Endothelial cell of umbilical vein (primary cell): Measurements from ENCODE around the gene PTAFR. TPM values are rescaled to one million over a fixed set of nuclear protein-coding genes. Genes with fewer than 3 reads are reported as not detected.

Experiments used
- BruUV-seq: library from RNA; stranded (reverse); fragments of 400-500 nt; replicated peaks from 2 replicates; lab custom pipeline; 2021; lab: Mats Ljungman, UMichigan
- CTCF ChIA-PET: fragments of 300-600, 350-600 bp; sonication (Branson Sonifier 250); formaldehyde crosslinking; loops from one replicate; lab custom pipeline; 2021; ENCODE audit warnings: antibody characterized with exemption, inconsistent platforms; lab: Charles Lee
- POLR2A ChIA-PET: fragments of 300-600, 350-600 bp; sonication (Branson Sonifier 250); formaldehyde crosslinking; loops from one replicate; lab custom pipeline; 2021; ENCODE audit warnings: antibody characterized with exemption, inconsistent platforms; lab: Charles Lee
- DNase-seq: peaks from one replicate; pipeline ENCODE4 v3.0.0-alpha.2; 2011; ENCODE audit warnings: low read depth, low spot score
- FAIRE-seq: peaks from 2 replicates; lab custom pipeline; 2011; peaks lifted over from hg19 to GRCh38; lab: Jason Lieb, UNC
- H2AFZ ChIP-seq: 2 replicates; pipeline ENCODE4 v1.6.0; 2012; ENCODE audit warnings: low read depth, low read length, control low read depth, inconsistent platforms
- H3K27ac ChIP-seq: 2 replicates; pipeline ENCODE4 v1.5.1; 2011; ENCODE audit warnings: low read depth, mild to moderate bottlenecking, control low read depth, low read length, moderate library complexity; ENCODE audit not compliant: insufficient read depth
- H3K27me3 ChIP-seq, 2 experiments: 2 replicates each; pipeline versions ENCODE4 v1.6.0 to v1.6.1; 2011; ENCODE audit warnings: low read length in 2 of 2, mixed read lengths in 1 of 2; ENCODE audit not compliant: control insufficient read depth in 2 of 2, insufficient read depth in 2 of 2
- H3K36me3 ChIP-seq, 2 experiments: 2 replicates in 1 of 2; 3 replicates in 1 of 2; pipeline ENCODE4 v1.5.1; 2011; ENCODE audit warnings: low read length in 2 of 2, mild to moderate bottlenecking in 1 of 2, moderate library complexity in 1 of 2; ENCODE audit not compliant: control insufficient read depth in 2 of 2, insufficient read depth in 2 of 2; ENCODE audit errors: extremely low read depth in 1 of 2
- H3K4me1 ChIP-seq: 3 replicates; pipeline ENCODE4 v1.5.1; 2011; ENCODE audit warnings: mild to moderate bottlenecking, low read length; ENCODE audit not compliant: control insufficient read depth, insufficient read depth; ENCODE audit errors: extremely low read depth
- H3K4me2 ChIP-seq: 2 replicates; pipeline ENCODE4 v1.6.1; 2011; ENCODE audit warnings: low read length, control low read depth, mixed read lengths; ENCODE audit not compliant: insufficient read depth
- H3K4me3 ChIP-seq, 3 experiments: fragments of 200-600 bp in 1 of 3; sonication (generic), shearing (Covaris generic) in 1 of 3; replicated peaks in 1 of 3; 2 replicates each; pipeline ENCODE4 v1.5.1; 2011 to 2016; ENCODE audit warnings: control low read depth in 3 of 3, low read length in 3 of 3, mild to moderate bottlenecking in 2 of 3, inconsistent platforms in 1 of 3, low read depth in 1 of 3, moderate library complexity in 1 of 3; ENCODE audit not compliant: insufficient read depth in 1 of 3
- H3K79me2 ChIP-seq: 2 replicates; pipeline ENCODE4 v1.6.0; 2012; ENCODE audit warnings: low read length, inconsistent platforms; ENCODE audit not compliant: control insufficient read depth, insufficient read depth
- H3K9ac ChIP-seq: replicated peaks from 2 replicates; pipeline ENCODE3; 2011; ENCODE audit warnings: low read length, control low read depth; ENCODE audit not compliant: insufficient read depth; ENCODE audit errors: extremely low read depth
- H3K9me1 ChIP-seq: replicated peaks from 3 replicates; pipeline ENCODE4 v1.6.0; 2011; ENCODE audit warnings: mild to moderate bottlenecking, low read length; ENCODE audit not compliant: control insufficient read depth, insufficient read depth; ENCODE audit errors: extremely low read depth
- H3K9me3 ChIP-seq: replicated peaks from 2 replicates; pipeline ENCODE4 v1.5.1; 2012; ENCODE audit warnings: low read length, inconsistent platforms; ENCODE audit not compliant: control insufficient read depth, insufficient read depth
- H4K20me1 ChIP-seq: replicated peaks from 2 replicates; pipeline ENCODE3; 2011; ENCODE audit warnings: mild to moderate bottlenecking, low read length; ENCODE audit not compliant: control insufficient read depth, insufficient read depth; ENCODE audit errors: extremely low read depth
- GATA2 ChIP-seq: IDR thresholded peaks from 2 replicates; pipeline ENCODE4 v1.7.0; 2011; ENCODE audit warnings: low read depth, mild to moderate bottlenecking, moderate library complexity, mixed read lengths, low read length; ENCODE audit not compliant: insufficient read length, insufficient read depth
- JUN ChIP-seq: IDR thresholded peaks from 2 replicates; pipeline ENCODE4 v1.6.1; 2011; ENCODE audit warnings: borderline replicate concordance, low read depth; ENCODE audit not compliant: insufficient read length, insufficient read depth
- POLR2A ChIP-seq: IDR thresholded peaks from 2 replicates; pipeline ENCODE4 v1.6.1; 2012; ENCODE audit warnings: low read depth, mild to moderate bottlenecking, control low read depth, low read length
- POLR2AphosphoS5 ChIP-seq: IDR thresholded peaks from 2 replicates; pipeline ENCODE4 v1.6.1; 2012; ENCODE audit warnings: low read depth, mild to moderate bottlenecking, control low read depth, low read length, moderate library complexity; ENCODE audit not compliant: insufficient read depth
- dilution Hi-C: fragments of 300-500 bp; cut with MboI; formaldehyde crosslinking; loops from one replicate; pipeline ENCODE4 v1.15.0; 2019; ENCODE audit warnings: low sequenced_read_pairs; ENCODE audit not compliant: extremely low pct_ligation_motif_present
- intact Hi-C: fragments of 100-400 bp; cut with micrococcal nuclease; formaldehyde crosslinking; loops from one replicate; pipeline ENCODE4 v1.10.0; 2022
- polyA plus RNA-seq, 4 experiments: library from polyadenylated mRNA; depleted of rRNA in 3 of 4; stranded (reverse) in 3 of 4; unstranded in 1 of 4; fragments of >200 nt; gene quantifications; 2 replicates each; pipeline versions ENCODE4 v1.2.1 to v1.2.3, GENCODE V29; 2011 to 2012; ENCODE audit warnings: missing spikeins in 1 of 4
- total RNA-seq: library from RNA; stranded (reverse); gene quantifications from 2 replicates; pipeline ENCODE4 v1.2.3, GENCODE V29; 2021

PTAFR gene
- total and polyA plus RNA-seq, 2 donors (not counting 3 experiments of a cell fraction or from before 2014, with no cell fraction given): 0.20 to 0.32 TPM

GRCh38 chr1:28134651-28135207 lies 41.8 kb downstream of the PTAFR start:
- Histone ChIP-seq H3K79me2 (no peaks in the 10 kb centered on the region), H2AFZ (no peak overlapping the region), H3K4me1 (no peaks in the 10 kb centered on the region), H3K9ac (no peak overlapping the region), H3K27ac (no peak overlapping the region), H3K4me2 (no peak overlapping the region), H3K27me3 (no peaks in the 10 kb centered on the region), H4K20me1 (no peaks in the 10 kb centered on the region), H3K4me3 (no peak overlapping the region), H3K36me3 (no peaks in the 10 kb centered on the region), H3K9me3 (no peaks in the 10 kb centered on the region), H3K9me1 (no peaks in the 10 kb centered on the region)
- no peak for DNase-seq
- BruUV-seq: no TSS peak
- no peak for TF ChIP-seq GATA2
- TF ChIP-seq JUN: no peak
- no peak for TF ChIP-seq POLR2AphosphoS5
- no peak for TF ChIP-seq POLR2A
- intact Hi-C loops (no loop called here), dilution Hi-C loops (no loop called here)
- CTCF ChIA-PET: interaction anchor here (1.2 to 1.9 kb wide), 4 partner anchors 10 to 74 kb away, joined by 3 to 7 read pairs (median 4); no protein-coding TSS in a partner anchor
- POLR2A ChIA-PET: no interaction called here
- no peak for FAIRE-seq

- no peaks in the 10 kb centered on the region for H3K36me3 ChIP-seq
- no peak overlapping the region for H3K4me3 ChIP-seq
- H4K20me1 ChIP-seq: no peaks in the 10 kb centered on the region
- BruUV-seq: no TSS peak
- no peak overlapping the region for H2AFZ ChIP-seq
- no peaks in the 10 kb centered on the region for H3K4me1 ChIP-seq
- dilution Hi-C loops (no loop called here), intact Hi-C loops (no loop called here)
- TF ChIP-seq POLR2A: no peak
- no peaks in the 10 kb centered on the region for H3K9me3 ChIP-seq
- POLR2A ChIA-PET: interaction anchor here (0.7 kb wide), 1 partner anchor 10 kb away, joined by 3 read pairs; no protein-coding TSS in a partner anchor
- peaks cover 0 to 5% of the 10 kb centered on the region in 2 experiments for H3K27me3 ChIP-seq
- no peak overlapping the region for H3K4me2 ChIP-seq
- FAIRE-seq: no peak
- H3K9me1 ChIP-seq: no peaks in the 10 kb centered on the region
- H3K79me2 ChIP-seq: no peaks in the 10 kb centered on the region
- no peak overlapping the region for H3K27ac ChIP-seq
- CTCF ChIA-PET: interaction anchor here (1.0 to 1.3 kb wide), 2 partner anchors 16 to 41 kb away, joined by 3 to 4 read pairs; no protein-coding TSS in a partner anchor
- no peak overlapping the region for H3K9ac ChIP-seq
- DNase-seq: no peak
Measured at GRCh38 chr1:28132171-28133167, 44.0 kb downstream of the PTAFR start.
